Raji (cell line): Measurements from ENCODE around the gene KATNB1.

Source experiments
- POLR2A ChIP-seq: IDR thresholded peaks from 2 replicates; pipeline ENCODE4 v1.6.1; 2011; ENCODE audit warnings: low read depth, low read length, control low read depth; ENCODE audit not compliant: insufficient read depth

The KATNB1 gene

GRCh38 chr16:57697896-57698537, 37.6 kb upstream of the KATNB1 start:
- TF ChIP-seq POLR2A: no peak

GRCh38 chr16:57698812-57699405, 36.7 kb upstream of the KATNB1 start:
- no peak for TF ChIP-seq POLR2A

- TF ChIP-seq POLR2A: no peak
Measured at GRCh38 chr16:57699481-57699880, 36.1 kb upstream of the KATNB1 start.

- TF ChIP-seq POLR2A: no peak
Measured at GRCh38 chr16:57699899-57700298, 35.7 kb upstream of the KATNB1 start.

- TF ChIP-seq POLR2A: no peak
Measured at GRCh38 chr16:57700781-57701551, 34.6 kb upstream of the KATNB1 start.

GRCh38 chr16:57701759-57702371, 33.7 kb upstream of the KATNB1 start:
- no peak for TF ChIP-seq POLR2A

GRCh38 chr16:57703416-57704010, 32.1 kb upstream of the KATNB1 start:
- no peak for TF ChIP-seq POLR2A

GRCh38 chr16:57704011-57704904, 31.3 kb upstream of the KATNB1 start:
- no peak for TF ChIP-seq POLR2A

GRCh38 chr16:57704905-57705852, 30.4 kb upstream of the KATNB1 start:
- no peak for TF ChIP-seq POLR2A

GRCh38 chr16:57706717-57707116, 28.9 kb upstream of the KATNB1 start:
- TF ChIP-seq POLR2A: no peak

- TF ChIP-seq POLR2A: no peak
Measured at GRCh38 chr16:57707331-57707730, 28.2 kb upstream of the KATNB1 start.

- TF ChIP-seq POLR2A: no peak
Measured at GRCh38 chr16:57708168-57708567, 27.4 kb upstream of the KATNB1 start.

- TF ChIP-seq POLR2A: no peak
Measured at GRCh38 chr16:57709663-57710062, 25.9 kb upstream of the KATNB1 start.
